Neural progenitor cell (in vitro differentiated cells): Measurements from ENCODE around the gene PAQR9. TPM values are rescaled to one million over a fixed set of nuclear protein-coding genes. Genes with fewer than 3 reads are reported as not detected.

Experiments used
- DNase-seq: peaks from one replicate; pipeline ENCODE4 v3.0.0-alpha.2; 2016; ENCODE audit warnings: low spot score
- H2AFZ ChIP-seq: fragments of 200-600 bp; sonication (generic); replicated peaks from 2 replicates; pipeline ENCODE4 v1.6.1; 2016; ENCODE audit warnings: antibody characterized with exemption
- H3F3A ChIP-seq: fragments of 200-600 bp; sonication (generic); 2 replicates; pipeline ENCODE4 v1.6.1; 2016; ENCODE audit warnings: antibody characterized with exemption, low read depth
- H3K27ac ChIP-seq: fragments of 200-600 bp; sonication (generic); 2 replicates; pipeline ENCODE4 v1.5.1; 2016; ENCODE audit warnings: mild to moderate bottlenecking
- H3K27me3 ChIP-seq: fragments of 200-600 bp; sonication (generic); 2 replicates; pipeline ENCODE4 v1.6.1; 2016; ENCODE audit warnings: mild to moderate bottlenecking, moderate library complexity
- H3K36me3 ChIP-seq: fragments of 200-600 bp; sonication (generic); 2 replicates; pipeline ENCODE4 v1.5.1; 2016
- H3K4me1 ChIP-seq: fragments of 200-600 bp; sonication (generic); 2 replicates; pipeline ENCODE4 v1.6.1; 2016; ENCODE audit warnings: mixed run types
- H3K4me2 ChIP-seq: fragments of 200-600 bp; sonication (generic); 2 replicates; pipeline ENCODE4 v1.6.1; 2016
- H3K4me3 ChIP-seq: fragments of 200-600 bp; sonication (generic); 2 replicates; pipeline ENCODE4 v1.5.1; 2016
- H3K79me2 ChIP-seq: fragments of 200-600 bp; sonication (generic); 2 replicates; pipeline ENCODE4 v1.6.1; 2016; ENCODE audit warnings: low read depth
- H3K9ac ChIP-seq: fragments of 200-600 bp; sonication (generic); 2 replicates; pipeline ENCODE4 v1.6.1; 2016
- H3K9me3 ChIP-seq: fragments of 200-600 bp; sonication (generic); 2 replicates; pipeline ENCODE4 v1.5.1; 2016; ENCODE audit warnings: low read depth
- H4K20me1 ChIP-seq: fragments of 200-600 bp; sonication (generic); 2 replicates; pipeline ENCODE4 v1.6.1; 2016; ENCODE audit warnings: low read depth
- H3K27ac Mint-ChIP-seq: 3 replicates; pipeline ENCODE4 v1.8.0; 2021; ENCODE audit warnings: mixed read lengths
- H3K27me3 Mint-ChIP-seq: 2 replicates; pipeline ENCODE4 v1.8.0; 2022; ENCODE audit warnings: low read depth, mild to moderate bottlenecking, inconsistent platforms, moderate library complexity, mixed read lengths; ENCODE audit not compliant: insufficient read depth
- H3K36me3 Mint-ChIP-seq: 3 replicates; pipeline ENCODE4 v1.8.0; 2021; ENCODE audit warnings: mixed read lengths
- H3K4me1 Mint-ChIP-seq: 3 replicates; pipeline ENCODE4 v1.8.0; 2021; ENCODE audit warnings: mixed read lengths
- H3K4me3 Mint-ChIP-seq: 3 replicates; pipeline ENCODE4 v1.8.0; 2021; ENCODE audit warnings: mild to moderate bottlenecking, moderate library complexity, mixed read lengths
- H3K9me3 Mint-ChIP-seq: 3 replicates; pipeline ENCODE4 v1.8.0; 2020; ENCODE audit warnings: mixed read lengths
- CTCF ChIP-seq: fragments of 200-600 bp; sonication (generic); IDR thresholded peaks from 2 replicates; pipeline ENCODE4 v1.5.1; 2017; ENCODE audit warnings: antibody characterized with exemption, mild to moderate bottlenecking
- EZH2 ChIP-seq: fragments of 200-600 bp; sonication (generic); IDR thresholded peaks from 2 replicates; pipeline ENCODE4 v1.6.1; 2017; ENCODE audit warnings: antibody characterized with exemption, mild to moderate bottlenecking, moderate library complexity
- EZH2phosphoT487 ChIP-seq: fragments of 200-600 bp; sonication (generic); IDR thresholded peaks from 2 replicates; pipeline ENCODE4 v1.6.1; 2017; ENCODE audit warnings: antibody characterized with exemption
- total RNA-seq: library from RNA; depleted of rRNA; stranded (reverse); fragments of >200 nt; gene quantifications from 2 replicates; pipeline ENCODE4 v1.2.3, GENCODE V29; 2015; ENCODE audit warnings: low replicate concordance

Gene PAQR9
- total RNA-seq, 1 donor from 2014 or later = 2.2 TPM

GRCh38 chr3:142983318-142983717 lies 19.8 kb upstream of the PAQR9 start:
- H4K20me1 ChIP-seq = no peaks in the 10 kb centered on the region
- no peaks in the 10 kb centered on the region for H3K9me3 Mint-ChIP-seq
- DNase-seq = no peak
- no peak overlapping the region for H3K4me3 ChIP-seq
- TF ChIP-seq CTCF (no peak), EZH2 (no peak), EZH2phosphoT487 (no peak)
- peaks cover 9% of the 10 kb centered on the region for H3F3A ChIP-seq
- H3K4me1 Mint-ChIP-seq = peaks cover 22% of the 10 kb centered on the region
- no peaks in the 10 kb centered on the region for H3K36me3 Mint-ChIP-seq
- H3K27ac Mint-ChIP-seq = no peak overlapping the region
- H3K27me3 ChIP-seq = no peaks in the 10 kb centered on the region
- H3K9me3 ChIP-seq = no peaks in the 10 kb centered on the region
- no peaks in the 10 kb centered on the region for H3K36me3 ChIP-seq
- peaks cover 3% of the 10 kb centered on the region for H3K27me3 Mint-ChIP-seq
- H3K9ac ChIP-seq = no peak overlapping the region
- no peak overlapping the region for H3K4me2 ChIP-seq
- H2AFZ ChIP-seq = no peak overlapping the region
- H3K4me1 ChIP-seq = peaks cover 13% of the 10 kb centered on the region
- no peaks in the 10 kb centered on the region for H3K79me2 ChIP-seq
- H3K4me3 Mint-ChIP-seq = no peak overlapping the region
- H3K27ac ChIP-seq = no peak overlapping the region

GRCh38 chr3:142982038-142982773 lies 18.7 kb upstream of the PAQR9 start:
- Mint-ChIP-seq H3K4me3 (no peak overlapping the region), H3K36me3 (no peaks in the 10 kb centered on the region), H3K27ac (no peak overlapping the region), H3K27me3 (peaks cover 3% of the 10 kb centered on the region), H3K9me3 (no peaks in the 10 kb centered on the region), H3K4me1 (peaks cover 18% of the 10 kb centered on the region)
- no peaks in the 10 kb centered on the region for H4K20me1 ChIP-seq
- peak overlapping the region; percentile 100 for H2AFZ ChIP-seq
- TF ChIP-seq EZH2phosphoT487 = no peak
- TF ChIP-seq CTCF = peak; percentile 31
- no peak for TF ChIP-seq EZH2
- no peak overlapping the region for H3K27ac ChIP-seq
- no peaks in the 10 kb centered on the region for H3K27me3 ChIP-seq
- peak; percentile 11 for DNase-seq
- peaks cover under 1% of the 10 kb centered on the region for H3F3A ChIP-seq
- no peaks in the 10 kb centered on the region for H3K79me2 ChIP-seq
- H3K36me3 ChIP-seq = no peaks in the 10 kb centered on the region
- no peaks in the 10 kb centered on the region for H3K9me3 ChIP-seq
- no peak overlapping the region for H3K9ac ChIP-seq
- no peak overlapping the region for H3K4me3 ChIP-seq
- H3K4me2 ChIP-seq = peak overlapping the region; percentile 48
- H3K4me1 ChIP-seq = peaks cover 13% of the 10 kb centered on the region

- Histone ChIP-seq H3K27me3 (no peaks in the 10 kb centered on the region), H3K27ac (no peak overlapping the region), H4K20me1 (no peaks in the 10 kb centered on the region), H3K9ac (no peak overlapping the region), H3K79me2 (no peaks in the 10 kb centered on the region), H3K9me3 (no peaks in the 10 kb centered on the region), H3K4me3 (no peak overlapping the region), H3K36me3 (no peaks in the 10 kb centered on the region), H3K4me1 (peaks cover 13% of the 10 kb centered on the region), H3K4me2 (no peak overlapping the region), H3F3A (no peaks in the 10 kb centered on the region), H2AFZ (no peak overlapping the region)
- DNase-seq = peak; percentile 33
- Mint-ChIP-seq H3K27ac (no peak overlapping the region), H3K36me3 (no peaks in the 10 kb centered on the region), H3K4me1 (peaks cover 21% of the 10 kb centered on the region), H3K4me3 (no peak overlapping the region), H3K27me3 (peaks cover 3% of the 10 kb centered on the region), H3K9me3 (no peaks in the 10 kb centered on the region)
- TF ChIP-seq CTCF (no peak), EZH2phosphoT487 (no peak), EZH2 (no peak)
Observed at GRCh38 chr3:142981108-142981507, 17.6 kb upstream of the PAQR9 start.
